ENCODE measurements around the gene GRM7.

GRM7 gene

DNA sequence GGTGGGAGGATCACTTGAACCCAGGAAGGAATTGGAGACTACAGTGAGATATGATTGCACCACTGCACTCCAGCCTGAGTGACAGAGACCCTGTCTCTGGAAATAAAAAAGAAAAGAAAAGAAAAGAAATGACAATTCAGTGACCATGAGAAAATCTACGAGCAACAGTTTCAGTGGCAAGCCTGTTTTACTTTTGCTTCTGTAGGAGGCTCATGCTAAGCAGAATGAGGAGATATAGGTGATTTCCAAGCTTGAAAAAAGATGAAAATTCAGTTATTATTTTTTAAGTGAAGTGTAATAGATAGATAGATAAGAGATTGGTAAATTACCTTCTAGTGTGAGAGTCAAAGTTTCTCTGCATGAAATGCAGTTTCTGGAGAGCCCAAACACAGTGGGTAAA, 651.1 kb downstream of the GRM7 start:
- DNase-seq, result no peak

GRCh38 chr3:7518026-7518425, 657.1 kb downstream of the GRM7 start:
- DNase-seq, result no peak

GRCh38 chr3:7518456-7518855, 657.5 kb downstream of the GRM7 start:
- peak in 1 of 4 experiments; percentile 5 for DNase-seq

DNA sequence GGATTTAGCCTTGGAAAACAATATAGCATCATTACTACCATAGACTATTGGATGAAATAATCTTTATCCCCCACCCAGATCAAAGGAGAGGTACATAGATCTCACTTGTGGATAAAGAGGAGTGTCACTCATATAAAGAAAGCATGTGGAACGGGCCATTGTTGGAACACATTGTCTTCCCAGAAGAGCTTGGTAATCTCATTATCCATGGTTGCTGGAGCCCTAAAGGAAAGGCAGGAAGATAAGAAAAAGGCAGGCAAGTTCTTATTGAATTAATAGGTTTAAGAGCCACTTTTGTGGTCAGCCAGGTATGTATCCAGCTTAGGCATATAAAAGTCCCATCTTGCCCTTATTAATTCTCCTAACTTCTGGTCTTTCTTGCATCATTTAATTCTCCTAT, 659.1 kb downstream of the GRM7 start:
- no peak for DNase-seq

DNA sequence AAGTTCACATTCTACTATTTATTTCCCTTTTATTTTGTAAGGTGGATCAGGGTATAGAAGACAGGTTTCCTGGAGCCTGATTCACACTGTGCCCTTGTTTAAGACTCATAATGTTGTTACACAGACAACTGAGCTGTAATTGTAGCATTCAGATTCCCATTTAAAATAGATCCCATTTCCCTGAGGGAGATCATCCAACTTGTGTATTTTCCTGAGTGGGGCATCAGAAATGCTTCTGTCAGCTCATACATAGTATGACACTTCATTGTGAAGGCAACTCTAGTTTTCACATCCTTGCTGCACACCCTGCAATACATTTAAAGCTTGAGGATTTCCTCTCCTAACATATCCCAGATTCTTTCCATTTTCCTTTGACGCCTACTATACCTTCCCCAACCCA, 659.7 kb downstream of the GRM7 start:
- DNase-seq, result no peak

DNA sequence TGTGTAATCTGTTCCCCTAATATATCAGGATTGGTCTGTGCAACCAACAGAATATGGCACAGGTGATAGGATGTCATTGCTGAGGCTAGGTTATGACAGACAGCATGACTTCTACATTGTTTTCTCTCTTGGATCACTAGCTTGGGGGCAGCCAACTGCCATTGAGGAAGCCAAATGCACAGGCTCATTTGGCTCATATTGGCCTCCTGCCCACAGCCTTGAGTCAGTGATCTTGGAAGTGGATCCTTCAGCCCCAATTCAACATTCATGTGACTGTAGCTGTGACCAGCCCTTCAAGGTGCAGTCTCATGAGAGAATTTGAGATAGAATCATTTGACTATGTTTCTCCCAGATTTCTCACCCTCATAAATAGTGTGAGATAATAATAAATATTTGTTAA, 675.6 kb downstream of the GRM7 start:
- no peak for DNase-seq

GRCh38 chr3:7536921-7537320, 676.0 kb downstream of the GRM7 start:
- no peak for DNase-seq

DNA sequence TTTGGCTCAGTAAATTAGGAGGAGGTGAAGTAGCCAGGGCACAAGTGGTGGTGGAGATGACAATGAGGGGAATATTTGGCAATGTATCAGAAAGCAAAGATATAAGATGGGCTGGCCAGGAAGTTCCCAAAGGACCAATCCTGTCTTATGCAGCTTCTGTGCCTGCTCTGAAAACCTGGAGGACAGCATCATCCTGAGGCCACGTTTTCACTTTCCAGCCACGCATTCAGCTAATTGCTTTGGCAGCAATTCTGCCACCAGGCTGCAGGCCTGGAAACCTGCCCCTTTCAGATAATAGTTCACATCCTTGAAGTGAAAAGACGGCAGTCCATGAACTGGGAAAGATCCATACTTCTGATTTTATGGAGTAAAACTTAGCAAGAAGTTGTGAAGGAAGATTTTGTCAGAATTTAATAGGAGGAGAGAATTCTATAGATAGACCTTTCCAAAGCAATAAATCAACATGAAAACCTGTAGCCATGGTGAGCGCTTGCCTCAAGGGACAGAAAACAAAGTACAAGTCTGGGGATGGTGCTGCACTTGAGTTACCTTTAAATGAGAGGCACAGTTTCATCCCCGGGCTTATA, 682.5 kb downstream of the GRM7 start:
- no peak for DNase-seq

- DNase-seq, result no peak
Observed at GRCh38 chr3:7545334-7545733, 684.4 kb downstream of the GRM7 start.

DNA sequence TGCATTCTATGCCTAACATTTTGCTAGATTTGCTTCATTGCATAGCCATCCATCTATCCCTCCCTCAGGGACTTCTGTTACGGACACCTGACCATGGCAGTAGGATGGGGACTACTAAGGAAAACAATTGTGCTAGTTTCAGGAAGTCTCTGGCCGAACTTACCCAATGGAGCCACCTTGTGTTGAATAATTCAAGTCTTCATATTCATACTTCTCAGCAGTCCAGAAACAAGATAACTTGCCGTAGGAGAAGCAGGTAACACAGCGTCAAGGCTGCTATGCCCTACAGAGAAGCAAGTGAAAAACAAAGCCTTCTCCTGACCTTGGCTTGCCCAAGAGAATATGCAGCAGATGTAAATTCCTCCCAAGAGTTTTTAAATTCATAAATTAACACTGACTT, 685.3 kb downstream of the GRM7 start:
- DNase-seq, result peak in 1 of 4 experiments; percentile 6

DNA sequence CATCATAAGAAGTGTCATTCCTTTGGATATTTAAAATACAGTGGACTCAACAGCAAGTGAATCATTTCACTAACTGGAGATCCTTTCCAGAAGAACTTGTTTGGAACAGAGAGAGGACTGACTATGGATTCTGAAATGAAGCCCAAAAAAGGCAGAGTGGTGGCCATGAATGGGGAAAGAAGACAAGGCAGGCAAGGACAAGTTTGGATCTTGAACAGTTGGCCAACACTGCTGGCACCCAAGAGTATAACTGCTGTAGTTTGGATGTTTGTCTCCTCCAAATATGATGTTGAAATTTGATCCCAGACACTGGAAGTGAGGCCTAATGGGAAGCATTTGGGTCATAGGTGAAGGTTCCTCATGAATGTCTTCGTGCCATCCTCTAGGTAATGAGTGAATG, 686.9 kb downstream of the GRM7 start:
- no peak for DNase-seq

GRCh38 chr3:7562892-7563291, 702.0 kb downstream of the GRM7 start:
- DNase-seq, result no peak

DNA sequence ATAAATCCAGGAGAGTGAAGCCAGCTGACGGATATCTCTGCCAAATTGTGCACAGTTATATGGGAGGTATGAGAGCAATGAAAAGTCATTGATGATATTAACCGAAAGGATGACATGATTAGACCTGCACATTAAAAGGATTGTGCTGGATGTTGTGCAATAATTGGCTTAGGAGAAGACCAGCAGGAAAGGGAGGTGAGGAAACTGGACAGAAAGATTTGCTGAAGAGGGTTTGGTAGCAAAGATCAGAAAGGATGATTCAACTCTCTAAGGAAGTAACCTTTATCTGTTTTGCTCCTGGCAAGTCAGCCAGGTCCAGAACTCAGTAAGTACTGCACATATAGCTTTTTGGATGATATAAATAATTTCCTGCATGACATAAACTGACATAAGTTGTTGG, 704.7 kb downstream of the GRM7 start:
- DNase-seq, result no peak

GRCh38 chr3:7567160-7567559, 706.2 kb downstream of the GRM7 start:
- DNase-seq, result no peak

DNA sequence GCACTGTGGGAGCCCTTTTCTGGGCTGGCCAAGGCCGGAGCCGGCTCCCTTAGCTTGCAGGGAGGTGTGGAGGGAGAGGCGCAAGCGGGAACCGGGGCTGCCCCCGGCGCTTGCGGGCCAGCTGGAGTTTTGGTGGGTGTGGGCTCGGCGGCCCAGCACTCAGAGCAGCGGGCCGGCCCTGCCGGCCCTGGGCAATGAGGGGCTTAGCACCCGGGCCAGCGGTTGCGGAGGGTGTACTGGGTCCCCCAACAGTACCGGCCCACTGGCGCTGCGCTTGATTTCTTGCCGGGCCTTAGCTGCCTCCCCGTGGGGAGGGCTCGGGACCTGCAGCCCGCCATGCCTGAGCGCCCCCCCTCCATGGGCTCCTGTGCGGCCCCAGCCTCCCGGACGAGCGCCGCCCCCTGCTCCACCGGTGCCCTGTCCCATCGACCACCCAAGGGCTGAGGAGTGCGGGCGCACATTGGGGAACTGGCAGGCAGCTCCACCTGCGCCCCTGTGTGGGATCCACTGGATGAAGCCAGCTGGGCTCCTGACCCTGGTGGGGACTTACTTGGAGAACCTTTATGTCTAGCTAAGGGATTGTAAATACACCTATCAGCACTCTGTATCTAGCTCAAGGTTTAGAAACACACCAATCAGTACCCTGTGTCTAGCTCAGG, 707.7 kb downstream of the GRM7 start:
- DNase-seq, result no peak

GRCh38 chr3:7573330-7573729, 712.4 kb downstream of the GRM7 start:
- DNase-seq, result no peak

DNA sequence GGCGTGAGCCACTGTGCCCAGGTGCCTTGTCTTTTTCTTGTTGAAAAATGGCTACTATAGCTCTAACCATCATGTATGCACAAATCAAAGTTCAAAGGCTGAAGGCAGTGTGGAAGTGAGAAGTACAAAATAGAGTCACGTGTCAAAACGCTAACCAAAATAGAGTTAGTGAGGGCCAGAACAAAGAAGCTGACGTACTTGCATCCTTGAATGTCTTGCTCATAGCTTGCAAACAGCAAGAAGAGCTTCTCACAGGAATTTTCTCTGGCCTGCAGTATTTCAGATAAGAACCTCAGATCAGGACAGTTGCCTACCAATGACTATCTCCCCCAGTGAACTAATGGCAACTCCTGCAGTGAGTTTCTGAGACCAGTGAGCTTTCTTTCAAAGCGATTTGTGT, 713.5 kb downstream of the GRM7 start:
- DNase-seq, result no peak

- DNase-seq, result no peak
Observed at GRCh38 chr3:7576071-7576470, 715.2 kb downstream of the GRM7 start.

GRCh38 chr3:7576506-7576905, 715.6 kb downstream of the GRM7 start:
- no peak for DNase-seq

DNA sequence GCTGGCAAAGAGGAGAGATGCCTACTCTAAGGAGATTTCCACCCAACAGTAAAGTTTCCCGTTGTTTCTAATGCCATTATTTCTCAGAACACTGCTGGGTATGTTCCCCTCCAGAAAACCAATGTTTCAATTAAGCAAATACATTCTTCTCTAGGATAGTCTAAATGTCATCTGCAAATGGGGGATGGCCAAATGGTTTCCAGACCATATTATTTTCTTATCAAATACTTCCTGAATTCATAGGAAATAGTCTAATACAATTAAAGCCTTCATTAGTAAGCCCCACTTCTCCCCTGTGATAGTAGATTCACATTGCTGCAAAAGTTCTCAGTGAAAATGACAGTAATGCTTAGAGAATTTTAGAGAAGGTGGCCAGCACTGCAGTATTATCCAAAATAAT, 716.6 kb downstream of the GRM7 start:
- DNase-seq, result no peak

DNA sequence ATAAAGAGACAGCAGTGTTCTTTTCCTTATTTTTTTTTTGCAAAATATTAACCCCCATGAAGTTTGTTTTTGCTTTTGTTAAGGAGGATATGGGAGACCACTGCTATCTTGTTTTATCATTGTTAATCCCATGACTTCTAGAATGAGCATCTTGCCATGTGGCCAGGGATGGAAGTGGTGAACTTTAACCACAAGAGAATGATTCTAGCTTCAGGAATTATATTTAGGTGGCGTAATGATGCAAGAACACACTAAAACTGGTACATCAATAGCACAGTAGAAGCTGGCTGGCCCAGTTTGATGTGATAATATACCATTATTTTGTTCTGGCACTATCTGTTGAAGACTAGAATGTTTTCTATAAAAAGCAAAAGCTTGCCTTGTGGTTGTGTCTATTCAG, 720.9 kb downstream of the GRM7 start:
- DNase-seq, result no peak

GRCh38 chr3:7585052-7585451, 724.1 kb downstream of the GRM7 start:
- DNase-seq, result no peak

- DNase-seq, result no peak
Observed at GRCh38 chr3:7588236-7588635, 727.3 kb downstream of the GRM7 start.

DNA sequence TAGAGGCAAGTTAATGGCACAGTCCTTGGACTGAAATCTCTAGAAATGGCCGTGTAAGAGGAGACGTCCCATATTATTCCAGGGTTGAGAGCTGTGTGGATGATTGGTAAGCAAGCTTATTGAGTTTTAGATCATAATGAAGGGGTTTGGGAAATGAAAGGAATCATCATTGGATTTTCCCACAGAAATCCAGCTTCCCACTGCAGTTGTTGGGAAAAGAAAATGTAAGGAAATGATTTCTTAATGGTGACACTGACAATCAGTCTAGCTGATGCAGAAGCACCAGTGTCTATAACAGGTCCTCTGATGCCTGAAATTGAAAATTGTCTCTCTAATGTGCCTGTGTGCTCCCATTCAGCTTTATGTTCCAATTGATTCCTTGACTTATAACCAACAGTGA, 728.6 kb downstream of the GRM7 start:
- no peak for DNase-seq

DNA sequence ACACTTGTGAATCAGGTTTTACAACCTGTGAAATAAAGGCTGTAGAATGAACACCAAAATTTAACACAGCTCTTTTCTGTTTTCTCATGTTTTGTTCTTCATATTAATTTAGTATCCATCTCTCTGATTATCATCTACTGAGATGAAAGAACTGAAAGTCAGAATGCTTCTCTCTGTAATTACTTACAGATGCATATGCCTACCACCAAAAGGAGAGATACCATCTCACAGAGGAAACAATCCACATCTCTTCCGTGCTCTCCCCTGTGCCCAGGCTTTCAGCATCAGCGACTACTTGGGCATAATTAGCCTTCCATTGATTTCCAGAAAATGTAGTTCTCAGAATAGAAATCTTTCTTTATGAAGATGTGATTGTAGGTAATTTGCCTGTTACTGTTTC, 741.4 kb downstream of the GRM7 start:
- no peak for DNase-seq
